HL-60 (cell line): Measurements from ENCODE around the gene IL18.
A peak's percentile ranks its signal among the peaks of the same experiment; 100 is the strongest.

Source experiments
- DNase-seq, 2 experiments: peaks; one replicate each; pipeline ENCODE4 v3.0.0-alpha.2; 2010 to 2020; ENCODE audit warnings: low read depth in 1 of 2, low spot score in 1 of 2
- H3K27ac ChIP-seq: fragments of 250-450 bp; sonication (Bioruptor Pico); replicated peaks from 2 replicates; pipeline ENCODE4 v1.5.1; 2020; ENCODE audit warnings: mild to moderate bottlenecking, moderate library complexity
- H3K27me3 ChIP-seq: fragments of 250-450 bp; sonication (Bioruptor Pico); 2 replicates; pipeline ENCODE4 v1.5.1; 2021; ENCODE audit warnings: mild to moderate bottlenecking, moderate library complexity; ENCODE audit not compliant: insufficient read depth, poor library complexity, severe bottlenecking
- H3K4me3 ChIP-seq: replicated peaks from 2 replicates; pipeline ENCODE4 v1.5.1; 2011; ENCODE audit warnings: mild to moderate bottlenecking, control low read depth, low read length; ENCODE audit not compliant: insufficient read depth
- CTCF ChIP-seq: IDR thresholded peaks from one replicate; pipeline ENCODE4 v1.5.1; 2011; ENCODE audit warnings: low read length, control low read depth, inconsistent platforms; ENCODE audit not compliant: insufficient read depth
- GABPA ChIP-seq: IDR thresholded peaks from 2 replicates; pipeline ENCODE4 v1.6.1; 2012; ENCODE audit warnings: low read depth
- POLR2AphosphoS5 ChIP-seq: IDR thresholded peaks from 2 replicates; pipeline ENCODE4 v1.6.1; 2012; ENCODE audit warnings: low read depth
- SPI1 ChIP-seq: IDR thresholded peaks from 2 replicates; pipeline ENCODE4 v1.6.1; 2012; ENCODE audit warnings: low read depth, mild to moderate bottlenecking, borderline replicate concordance
- TF ChIP-seq, protein P1 (sequence below): IDR thresholded peaks from 2 replicates; pipeline ENCODE4 v1.6.1; 2012; ENCODE audit warnings: low read depth; ENCODE audit not compliant: insufficient replicate concordance

IL18 gene

DNA sequence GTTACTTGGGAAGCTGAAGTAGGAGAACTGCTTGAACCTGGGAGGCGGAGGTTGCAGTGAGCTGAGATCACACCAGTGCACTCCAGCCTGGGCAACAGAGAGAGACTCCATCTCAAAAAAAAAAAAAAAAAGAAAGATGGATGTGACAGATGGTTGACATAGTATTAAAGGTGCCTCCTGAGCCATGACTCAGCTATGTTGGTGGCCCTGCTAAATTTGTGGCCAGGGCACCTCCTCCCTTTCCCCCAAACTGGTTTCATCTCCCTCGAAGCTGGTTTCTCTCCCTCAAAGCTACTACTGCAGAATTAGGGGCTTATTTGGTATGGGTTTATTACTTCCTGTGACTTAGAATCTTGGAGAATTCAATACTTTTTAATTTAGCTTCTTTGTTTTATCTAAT, 45.7 kb downstream of the IL18 start:
- DNase-seq: no peak
- TF ChIP-seq, protein P1, sequence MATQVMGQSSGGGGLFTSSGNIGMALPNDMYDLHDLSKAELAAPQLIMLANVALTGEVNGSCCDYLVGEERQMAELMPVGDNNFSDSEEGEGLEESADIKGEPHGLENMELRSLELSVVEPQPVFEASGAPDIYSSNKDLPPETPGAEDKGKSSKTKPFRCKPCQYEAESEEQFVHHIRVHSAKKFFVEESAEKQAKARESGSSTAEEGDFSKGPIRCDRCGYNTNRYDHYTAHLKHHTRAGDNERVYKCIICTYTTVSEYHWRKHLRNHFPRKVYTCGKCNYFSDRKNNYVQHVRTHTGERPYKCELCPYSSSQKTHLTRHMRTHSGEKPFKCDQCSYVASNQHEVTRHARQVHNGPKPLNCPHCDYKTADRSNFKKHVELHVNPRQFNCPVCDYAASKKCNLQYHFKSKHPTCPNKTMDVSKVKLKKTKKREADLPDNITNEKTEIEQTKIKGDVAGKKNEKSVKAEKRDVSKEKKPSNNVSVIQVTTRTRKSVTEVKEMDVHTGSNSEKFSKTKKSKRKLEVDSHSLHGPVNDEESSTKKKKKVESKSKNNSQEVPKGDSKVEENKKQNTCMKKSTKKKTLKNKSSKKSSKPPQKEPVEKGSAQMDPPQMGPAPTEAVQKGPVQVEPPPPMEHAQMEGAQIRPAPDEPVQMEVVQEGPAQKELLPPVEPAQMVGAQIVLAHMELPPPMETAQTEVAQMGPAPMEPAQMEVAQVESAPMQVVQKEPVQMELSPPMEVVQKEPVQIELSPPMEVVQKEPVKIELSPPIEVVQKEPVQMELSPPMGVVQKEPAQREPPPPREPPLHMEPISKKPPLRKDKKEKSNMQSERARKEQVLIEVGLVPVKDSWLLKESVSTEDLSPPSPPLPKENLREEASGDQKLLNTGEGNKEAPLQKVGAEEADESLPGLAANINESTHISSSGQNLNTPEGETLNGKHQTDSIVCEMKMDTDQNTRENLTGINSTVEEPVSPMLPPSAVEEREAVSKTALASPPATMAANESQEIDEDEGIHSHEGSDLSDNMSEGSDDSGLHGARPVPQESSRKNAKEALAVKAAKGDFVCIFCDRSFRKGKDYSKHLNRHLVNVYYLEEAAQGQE: no peak
- H3K27ac ChIP-seq: no peak overlapping the region
- H3K4me3 ChIP-seq: no peak overlapping the region
- no peaks in the 10 kb centered on the region for H3K27me3 ChIP-seq

DNA sequence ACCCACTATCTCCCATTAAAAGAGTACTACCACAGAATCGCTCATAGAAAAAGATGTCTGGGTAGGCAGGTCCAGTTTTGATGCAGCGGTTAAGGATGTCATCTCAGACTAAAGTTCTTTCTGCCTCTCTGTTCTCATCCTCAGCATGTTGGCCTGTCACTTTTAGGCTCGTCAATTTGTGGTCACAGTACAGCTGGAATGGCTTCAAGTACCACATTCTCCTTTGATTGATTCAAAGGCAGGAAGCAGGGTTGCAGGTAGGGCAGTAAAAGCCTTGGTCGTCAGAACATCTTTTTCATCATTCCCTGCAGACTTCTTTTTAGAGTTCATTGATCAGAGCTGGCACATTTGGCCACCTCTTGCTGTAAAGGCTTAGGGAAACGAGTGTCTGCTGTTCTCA, 48.5 kb downstream of the IL18 start:
- TF ChIP-seq CTCF (no peak), POLR2AphosphoS5 (no peak), SPI1 (no peak)
- H3K4me3 ChIP-seq: no peak overlapping the region
- DNase-seq: no peak
- no peaks in the 10 kb centered on the region for H3K27me3 ChIP-seq
- no peak overlapping the region for H3K27ac ChIP-seq

DNA sequence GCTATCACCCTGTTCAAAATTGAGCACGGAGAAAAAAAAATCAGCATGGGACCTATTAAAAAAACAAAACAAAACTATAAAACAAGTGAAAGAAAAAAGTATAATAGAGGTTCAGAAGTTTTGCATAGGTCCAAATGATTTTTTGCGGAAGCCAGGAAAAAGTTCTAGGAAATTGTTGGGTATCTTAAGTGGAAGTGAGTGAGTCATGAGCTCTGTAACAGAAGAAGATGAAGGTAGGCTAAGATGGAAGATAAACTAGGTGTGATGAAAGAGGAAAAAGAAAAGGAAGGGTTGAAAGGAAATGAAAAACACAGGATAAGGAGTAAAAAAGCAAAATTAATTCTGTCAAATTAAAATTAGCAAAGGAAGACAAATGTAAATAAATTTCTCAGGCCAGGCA, 49.4 kb downstream of the IL18 start:
- DNase-seq: no peak
- Histone ChIP-seq H3K27ac (no peak overlapping the region), H3K4me3 (no peak overlapping the region), H3K27me3 (no peaks in the 10 kb centered on the region)
- TF ChIP-seq POLR2AphosphoS5 (no peak), CTCF (no peak), GABPA (no peak), SPI1 (no peak)
- TF ChIP-seq, protein P1: no peak

DNA sequence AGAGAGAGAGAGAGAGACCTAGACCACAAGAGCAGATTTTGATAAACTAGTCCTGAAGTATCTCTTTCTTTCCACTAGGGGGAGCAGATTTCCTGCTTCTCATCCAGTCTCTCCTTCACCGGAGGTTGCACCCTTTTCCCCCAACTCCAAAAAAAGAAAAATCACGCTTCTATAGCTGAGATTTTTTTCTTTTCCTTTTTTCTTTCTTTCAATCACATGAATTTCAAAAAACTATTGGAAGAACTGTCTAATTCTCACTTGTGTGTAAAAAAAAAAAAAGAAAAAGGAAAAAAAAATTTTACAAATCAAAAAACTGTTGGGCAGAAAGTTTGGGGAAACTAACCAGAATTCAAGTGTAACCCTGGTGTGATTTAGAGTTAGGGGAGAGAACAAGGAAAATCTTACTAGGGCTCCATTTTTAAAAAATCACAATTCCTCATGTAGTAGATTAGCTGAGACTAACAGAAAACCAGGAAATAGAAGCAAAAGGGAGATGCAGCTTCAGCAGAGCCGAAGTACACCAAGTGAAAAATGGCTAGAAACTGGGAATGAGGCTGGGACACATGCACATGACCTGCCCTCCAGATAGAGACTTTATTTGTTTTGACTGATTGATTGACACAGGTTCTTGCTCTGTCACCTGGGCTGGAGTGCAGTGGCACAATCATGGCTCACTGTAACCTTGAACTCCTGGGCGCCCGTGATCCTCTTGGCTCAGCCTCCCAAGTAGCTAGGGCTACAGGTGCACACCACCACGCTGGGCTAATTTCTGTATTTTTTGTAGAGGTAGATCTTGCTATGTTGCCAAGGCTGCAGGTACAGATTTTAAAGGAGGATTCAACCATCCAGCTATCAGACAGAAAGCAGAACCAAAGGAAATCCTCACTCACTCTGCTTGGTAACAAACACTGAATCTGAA, 50.1 kb downstream of the IL18 start:
- DNase-seq: peak; percentile 30 to 57

More for the DNA sequence above, 50.1 kb downstream of the IL18 start:
- no peaks in the 10 kb centered on the region for H3K27me3 ChIP-seq
- no peak overlapping the region for H3K4me3 ChIP-seq
- H3K27ac ChIP-seq: no peak overlapping the region
- peak; percentile 40 for TF ChIP-seq CTCF
- TF ChIP-seq, protein P1: no peak
